HG03565 (cell line): ENCODE data around the gene PCDH8.
"Not testable (repeated sequence)": the region's sequence is repeated elsewhere in the genome, so short reads cannot be mapped to it uniquely, and the experiment has no call there.

Experiments
- ATAC-seq: cut with Tn5 transposase; IDR thresholded peaks from one replicate; pipeline ENCODE4 v1.9.1; 2021; ENCODE audit warnings: mild to moderate bottlenecking, moderate library complexity; ENCODE audit not compliant: unreplicated experiment

PCDH8 gene

GRCh38 chr13:52850396-52851136 lies 2.1 kb upstream of the PCDH8 start:
- ATAC-seq, result no peak

- no peak for ATAC-seq
Observed at GRCh38 chr13:52850072-52850395, 1.6 kb upstream of the PCDH8 start.

- ATAC-seq, result no peak
Observed at GRCh38 chr13:52849291-52850071, 1.0 kb upstream of the PCDH8 start.

GRCh38 chr13:52847682-52848432 lies 583 bp downstream of the PCDH8 start:
- no peak for ATAC-seq

- no peak for ATAC-seq
Observed at GRCh38 chr13:52847322-52847681, 1.1 kb downstream of the PCDH8 start.

- no peak for ATAC-seq
Observed at GRCh38 chr13:52846567-52847321, 1.7 kb downstream of the PCDH8 start.

- no peak for ATAC-seq
Observed at GRCh38 chr13:52845766-52846566, 2.5 kb downstream of the PCDH8 start.

- ATAC-seq, result no peak
Observed at GRCh38 chr13:52845334-52845761, 3.1 kb downstream of the PCDH8 start.

- ATAC-seq, result no peak
Observed at GRCh38 chr13:52844836-52845235, 3.6 kb downstream of the PCDH8 start.

- ATAC-seq, result no peak
Observed at GRCh38 chr13:52842441-52842840, 6.0 kb downstream of the PCDH8 start.

GRCh38 chr13:52840066-52840465 lies 8.4 kb downstream of the PCDH8 start:
- no peak for ATAC-seq

GRCh38 chr13:52838433-52839107 lies 9.9 kb downstream of the PCDH8 start:
- ATAC-seq, result no peak

- no peak for ATAC-seq
Observed at GRCh38 chr13:52837850-52838249, 10.6 kb downstream of the PCDH8 start.

- no peak for ATAC-seq
Observed at GRCh38 chr13:52835071-52835839, 13.2 kb downstream of the PCDH8 start.

- no peak for ATAC-seq
Observed at GRCh38 chr13:52833296-52833875, 15.1 kb downstream of the PCDH8 start.

- no peak for ATAC-seq
Observed at GRCh38 chr13:52832313-52832712, 16.1 kb downstream of the PCDH8 start.

GRCh38 chr13:52830946-52831345 lies 17.5 kb downstream of the PCDH8 start:
- no peak for ATAC-seq

GRCh38 chr13:52827839-52828238 lies 20.6 kb downstream of the PCDH8 start:
- ATAC-seq, result no peak

- ATAC-seq, result not testable (repeated sequence)
Observed at GRCh38 chr13:52817886-52818285, 30.6 kb downstream of the PCDH8 start.
